ENCODE results near the gene GMDS. TPM values are rescaled to one million over a fixed set of nuclear protein-coding genes. Genes with fewer than 3 reads are reported as not detected.

GMDS gene
- total and polyA plus RNA-seq, 2 of the 8 experiments (the other 6 are each of a cell fraction or from before 2014, with no cell fraction given): 16.8 to 50.0 TPM

GRCh38 chr6:1589208-1589607 lies 656.2 kb downstream of the GMDS start (continued):
- TF ChIP-seq E2F6 (IDR thresholded peaks at IDR 0.05) (no peak), BRCA1 (IDR thresholded peaks at IDR 0.05; ENCODE audit: low read depth, low read length) (no peak), JUND (IDR thresholded peaks at IDR 0.05; ENCODE audit: low read length) (no peak)
- TF ChIP-seq, protein P1, sequence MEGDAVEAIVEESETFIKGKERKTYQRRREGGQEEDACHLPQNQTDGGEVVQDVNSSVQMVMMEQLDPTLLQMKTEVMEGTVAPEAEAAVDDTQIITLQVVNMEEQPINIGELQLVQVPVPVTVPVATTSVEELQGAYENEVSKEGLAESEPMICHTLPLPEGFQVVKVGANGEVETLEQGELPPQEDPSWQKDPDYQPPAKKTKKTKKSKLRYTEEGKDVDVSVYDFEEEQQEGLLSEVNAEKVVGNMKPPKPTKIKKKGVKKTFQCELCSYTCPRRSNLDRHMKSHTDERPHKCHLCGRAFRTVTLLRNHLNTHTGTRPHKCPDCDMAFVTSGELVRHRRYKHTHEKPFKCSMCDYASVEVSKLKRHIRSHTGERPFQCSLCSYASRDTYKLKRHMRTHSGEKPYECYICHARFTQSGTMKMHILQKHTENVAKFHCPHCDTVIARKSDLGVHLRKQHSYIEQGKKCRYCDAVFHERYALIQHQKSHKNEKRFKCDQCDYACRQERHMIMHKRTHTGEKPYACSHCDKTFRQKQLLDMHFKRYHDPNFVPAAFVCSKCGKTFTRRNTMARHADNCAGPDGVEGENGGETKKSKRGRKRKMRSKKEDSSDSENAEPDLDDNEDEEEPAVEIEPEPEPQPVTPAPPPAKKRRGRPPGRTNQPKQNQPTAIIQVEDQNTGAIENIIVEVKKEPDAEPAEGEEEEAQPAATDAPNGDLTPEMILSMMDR (IDR thresholded peaks at IDR 0.05; ENCODE audit: control extremely low read depth in 1 of 3, insufficient read depth in 1 of 3, low read depth in 1 of 3, low read length in 3 of 3): no peak
